NCI-H1105 (cell line): ENCODE data around the gene PPDPF.

Source experiments
- DNase-seq: peaks from one replicate; lab custom pipeline; 2025; lab: John Stamatoyannopoulos, UW

PPDPF gene

GRCh38 chr20:63522091-63522868 is 1.7 kb downstream of the PPDPF start:
- no peak for DNase-seq

- DNase-seq = no peak
Observed at GRCh38 chr20:63522981-63523611, 2.5 kb downstream of the PPDPF start.

DNA sequence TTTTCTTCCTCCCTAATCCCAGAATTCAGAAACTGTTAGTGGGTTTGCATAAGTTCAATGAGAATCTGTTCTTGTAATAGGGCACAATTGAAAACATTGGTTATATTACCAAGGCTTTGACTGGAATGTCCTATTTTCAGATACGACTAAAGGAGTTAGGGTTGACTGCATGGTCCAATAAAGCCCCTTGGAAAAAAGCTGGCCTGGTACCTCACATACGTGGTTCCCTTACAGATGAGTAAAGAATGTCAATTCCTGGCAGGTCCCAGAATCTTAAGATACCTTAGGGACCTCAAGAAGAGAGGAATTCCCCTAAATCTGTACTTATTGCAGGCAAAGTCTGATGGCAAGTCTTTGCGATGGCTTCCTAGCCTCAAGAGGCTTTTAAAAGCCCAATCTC is 4.6 kb downstream of the PPDPF start:
- DNase-seq = no peak

DNA sequence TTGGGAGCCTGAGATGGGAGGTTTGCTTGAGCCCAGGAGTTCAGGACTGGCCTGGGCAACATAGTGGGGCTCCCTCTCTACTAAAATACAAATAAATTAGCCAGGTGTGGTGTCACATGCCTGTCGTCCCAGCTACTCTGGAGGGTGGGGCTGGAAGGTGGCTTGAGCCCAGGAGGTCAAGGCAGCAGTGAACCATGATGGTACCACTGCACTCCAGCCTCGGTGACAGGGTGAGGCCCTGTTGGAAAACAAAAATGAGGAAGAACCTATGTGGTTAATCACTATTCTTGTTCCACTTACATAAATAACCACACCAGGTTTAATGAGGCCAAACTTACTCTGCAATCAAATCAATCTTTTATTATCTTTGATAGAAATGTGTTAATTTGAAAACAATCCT is 5.4 kb downstream of the PPDPF start:
- no peak for DNase-seq

DNA sequence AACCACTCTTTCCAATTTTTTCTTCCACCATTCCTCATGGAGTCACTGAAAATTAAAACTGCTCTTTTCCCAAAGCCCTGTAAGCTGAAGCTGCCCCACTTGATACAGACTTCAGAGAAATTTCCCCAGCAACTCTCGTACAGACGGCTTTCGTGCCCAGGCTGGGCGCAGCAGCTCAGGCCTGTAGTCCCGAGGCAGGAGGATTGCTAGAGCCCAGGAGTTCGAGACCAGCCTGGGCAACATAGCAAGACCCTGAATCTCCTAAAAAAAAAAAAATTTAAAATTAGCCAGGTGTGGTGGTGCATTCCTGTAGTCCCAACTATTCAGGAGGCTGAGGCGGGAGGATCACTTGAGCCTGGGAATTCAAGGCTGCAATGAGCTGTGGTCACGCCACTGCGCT is 6.6 kb downstream of the PPDPF start:
- no peak for DNase-seq

GRCh38 chr20:63529180-63529860 is 8.8 kb downstream of the PPDPF start:
- DNase-seq = no peak

DNA sequence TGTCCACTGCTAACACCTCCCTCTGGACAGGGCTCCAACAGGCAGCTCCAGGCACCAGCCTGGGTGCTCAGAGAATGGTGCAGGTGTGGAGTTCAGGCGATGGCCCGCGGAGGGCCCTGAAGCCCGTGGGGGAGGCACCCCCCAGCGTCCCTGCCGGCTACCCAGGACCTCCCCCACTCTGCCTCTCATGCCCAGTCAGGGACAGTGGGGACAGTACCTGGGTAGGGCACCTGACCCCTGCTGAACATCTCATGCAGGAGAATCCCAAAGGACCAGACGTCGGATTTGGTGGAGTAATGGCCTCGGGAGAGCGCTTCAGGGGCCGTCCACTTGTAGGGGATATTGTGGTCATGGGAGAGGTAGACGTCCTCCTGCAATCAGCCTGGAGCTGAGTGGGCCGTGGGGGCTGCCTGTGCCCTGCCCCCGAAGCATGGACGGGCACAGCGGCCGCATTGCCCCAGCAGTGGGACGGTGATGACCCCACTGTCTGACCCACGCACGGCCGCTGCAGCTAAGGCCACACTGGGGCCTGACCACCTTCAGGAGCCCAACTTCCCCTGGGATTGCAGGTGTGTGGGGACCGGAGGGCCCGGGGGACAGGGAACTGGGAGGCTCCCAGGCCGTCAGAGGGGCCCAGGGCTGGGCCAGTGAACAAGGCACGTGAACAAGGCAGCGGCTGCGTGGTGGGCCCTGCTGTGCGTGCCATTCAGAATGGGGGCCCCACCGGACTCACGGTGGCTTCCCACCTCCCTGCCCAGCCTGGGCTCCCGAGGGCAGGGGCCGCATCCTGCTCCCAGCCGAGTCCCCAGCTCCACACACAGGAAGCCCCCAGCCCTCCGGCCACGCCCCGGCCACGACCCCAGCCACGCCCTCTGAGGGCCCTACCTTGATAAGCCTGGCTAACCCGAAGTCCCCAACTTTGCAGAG is 9.6 kb downstream of the PPDPF start:
- DNase-seq = no peak

GRCh38 chr20:63530788-63531160 is 10.2 kb downstream of the PPDPF start:
- no peak for DNase-seq

GRCh38 chr20:63531686-63532448 is 11.3 kb downstream of the PPDPF start:
- no peak for DNase-seq

DNA sequence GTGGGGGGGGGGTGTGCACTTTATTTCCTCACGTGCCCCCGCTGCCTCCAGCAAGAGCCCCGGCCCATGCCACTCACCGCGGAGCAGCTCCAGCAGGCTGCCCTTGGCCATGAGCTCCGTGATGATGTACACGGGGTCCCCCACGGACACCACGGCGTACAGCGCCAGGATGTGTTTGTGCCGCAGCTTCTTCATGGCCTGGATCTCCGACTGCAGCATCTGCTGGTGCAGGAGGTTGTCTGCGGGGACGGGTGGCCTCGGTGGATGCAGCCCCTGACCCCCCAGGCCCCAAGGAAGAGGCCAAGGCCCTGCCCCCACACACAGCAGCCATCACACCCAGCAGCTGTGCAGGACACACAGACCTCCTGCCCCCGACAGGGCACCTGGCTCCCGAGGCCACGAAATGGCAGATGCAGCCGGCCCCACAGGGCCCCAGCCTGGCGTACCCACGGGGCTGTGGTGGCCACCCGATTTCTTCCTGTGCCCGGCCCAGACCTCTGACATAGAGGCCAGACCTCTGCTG is 11.9 kb downstream of the PPDPF start:
- no peak for DNase-seq

DNA sequence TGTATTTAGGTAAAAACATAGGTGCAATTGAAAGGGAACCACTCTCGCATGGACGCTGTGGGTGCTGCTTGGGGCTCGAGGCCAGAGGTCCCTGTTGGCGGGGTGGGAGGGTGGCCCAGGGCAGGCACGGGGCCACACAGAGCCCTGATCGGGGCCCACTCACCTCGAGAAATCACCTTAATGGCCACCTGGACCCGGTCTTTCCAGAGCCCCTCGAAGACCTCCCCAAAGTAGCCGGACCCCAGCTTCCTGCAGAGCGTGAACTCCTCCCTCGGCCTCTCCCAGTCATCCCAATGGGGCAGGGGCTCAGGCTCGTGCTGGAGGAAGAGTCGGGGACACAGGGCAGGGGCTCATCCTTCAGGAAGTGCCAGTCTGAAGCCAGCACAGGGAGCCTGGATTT is 12.8 kb downstream of the PPDPF start:
- no peak for DNase-seq

- DNase-seq = no peak
Observed at GRCh38 chr20:63533871-63534393, 13.4 kb downstream of the PPDPF start.

DNA sequence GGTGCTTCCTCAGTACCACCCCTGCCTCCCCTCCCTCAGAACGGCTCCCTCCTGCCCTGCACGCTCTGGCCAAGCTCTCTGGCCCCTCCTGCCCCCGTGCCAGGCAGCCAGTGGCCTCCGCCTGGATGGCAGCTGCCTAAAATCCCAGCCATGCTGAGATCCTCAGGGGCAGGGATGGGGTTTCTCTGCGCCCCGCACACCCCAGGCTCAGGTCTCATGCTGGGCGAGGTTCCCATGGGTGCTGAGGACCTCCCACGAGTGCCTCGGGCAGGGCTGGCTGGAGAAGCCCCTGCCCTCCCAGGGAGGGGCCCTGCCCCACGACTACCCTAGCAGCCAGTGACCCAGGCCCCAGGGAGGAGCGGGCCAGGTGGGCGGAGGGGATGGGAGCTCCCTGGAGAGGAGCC is 13.9 kb downstream of the PPDPF start:
- DNase-seq = no peak

DNA sequence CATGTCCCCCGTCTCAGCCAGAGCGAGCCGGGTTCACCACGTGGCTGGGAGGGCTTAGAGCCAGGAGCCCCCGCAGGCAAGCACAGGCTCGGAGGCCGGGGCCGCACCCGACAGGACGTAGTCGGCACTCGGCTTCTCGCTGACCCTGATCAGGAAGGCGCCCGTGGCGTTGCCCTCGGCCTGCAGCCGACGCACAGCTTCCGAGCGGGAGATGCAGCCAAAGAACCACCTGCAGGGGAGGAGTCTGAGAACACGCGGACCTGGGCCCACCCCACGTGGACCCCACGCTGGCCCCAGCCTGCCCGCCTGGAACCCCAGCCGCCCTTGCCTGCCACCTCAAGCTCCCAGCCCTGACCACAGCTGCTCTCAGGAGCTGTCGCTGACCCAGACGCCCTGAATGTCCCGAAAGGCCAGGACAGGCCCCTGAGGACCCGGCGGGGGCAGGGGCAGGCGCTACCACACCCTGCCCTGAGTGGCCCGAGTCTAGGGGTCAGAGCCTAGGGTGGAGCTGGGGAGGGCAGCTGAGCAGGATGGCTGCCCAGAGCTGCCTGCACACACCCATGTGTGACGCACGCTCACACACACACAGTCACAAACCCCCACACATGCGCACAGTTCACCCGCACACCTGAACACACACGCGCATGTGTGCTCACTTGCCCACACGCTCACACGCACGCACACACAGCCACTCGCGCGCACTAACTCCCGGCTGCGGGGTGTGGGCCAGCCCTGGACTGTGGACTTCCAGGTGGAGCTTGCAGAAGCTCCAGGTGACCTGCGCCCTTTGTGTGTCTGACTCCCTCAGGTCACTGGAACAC is 14.5 kb downstream of the PPDPF start:
- DNase-seq = no peak

GRCh38 chr20:63536241-63536977 is 15.8 kb downstream of the PPDPF start:
- no peak for DNase-seq

DNA sequence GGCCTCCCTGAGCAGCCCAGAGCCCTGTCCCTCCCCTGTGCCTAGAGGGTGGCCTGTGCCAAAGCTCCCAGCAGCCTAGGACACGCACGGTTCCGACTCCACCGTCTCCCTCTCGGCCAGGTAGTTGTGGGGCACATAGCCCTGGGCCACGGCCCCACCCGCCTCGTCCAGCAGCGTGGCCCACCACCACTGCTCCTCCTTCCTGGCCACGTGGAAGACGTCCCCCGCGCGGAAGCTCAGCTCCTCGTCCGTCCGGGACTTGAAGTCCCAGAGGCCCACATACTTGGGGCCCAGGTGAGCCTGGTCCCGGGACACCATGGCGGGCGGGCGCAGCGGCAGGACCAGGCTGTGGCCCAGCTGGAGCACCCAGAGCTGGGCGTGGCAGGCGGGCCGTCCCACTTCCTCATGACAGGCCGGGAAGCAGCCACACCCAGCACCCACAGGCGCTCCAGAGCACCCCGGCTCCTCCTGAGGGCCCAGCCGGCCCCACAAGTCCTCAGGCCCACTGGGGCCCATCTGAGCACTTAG is 16.5 kb downstream of the PPDPF start, which contains the start of gene PTK6:
Gene PTK6 (minus strand): TSS at position 380 of the 528 bp plus-strand sequence. CDS start 62 bp downstream, at position 318.
- no peak for DNase-seq

- peak; percentile 53 for DNase-seq
Observed at GRCh38 chr20:63537525-63538203, 17.1 kb downstream of the PPDPF start.
